Sigmoid colon (tissue), 7 donors: ENCODE data around the gene IL1RAPL1. TPM values are rescaled to one million over a fixed set of nuclear protein-coding genes. Genes with fewer than 3 reads are reported as not detected.

Experiments
- DNase-seq: peaks from one replicate; pipeline ENCODE4 v3.0.0-alpha.2; 2019
- H3K27ac ChIP-seq, 4 donors: fragments of 200-600 bp; sonication (generic); one replicate each; pipeline ENCODE4 v1.5.1; 2016 to 2019; ENCODE audit warnings: mild to moderate bottlenecking in 1 of 4
- H3K27me3 ChIP-seq, 3 donors: fragments of 200-600 bp; sonication (generic); one replicate each; pipeline ENCODE4 v1.5.1; 2019; ENCODE audit warnings: mild to moderate bottlenecking in 1 of 3
- H3K36me3 ChIP-seq, 4 donors: fragments of 200-600 bp; sonication (generic); one replicate each; pipeline ENCODE4 v1.5.1; 2016 to 2019
- H3K4me1 ChIP-seq, 4 donors: fragments of 200-600 bp; sonication (generic); one replicate each; pipeline ENCODE4 v1.5.1; 2017 to 2019
- H3K4me3 ChIP-seq, 4 donors: fragments of 200-600 bp; sonication (generic); one replicate each; pipeline ENCODE4 v1.5.1; 2017 to 2019; ENCODE audit warnings: mild to moderate bottlenecking in 2 of 4, moderate library complexity in 1 of 4
- H3K9me3 ChIP-seq, 4 donors: fragments of 200-600 bp in 3 of 4; sonication (generic) in 3 of 4; one replicate each; pipeline versions ENCODE4 v1.5.1 to v1.6.1; 2013 to 2019
- CTCF ChIP-seq, 4 experiments: fragments of 450-650 bp in 3 of 4; fragments of 200-600 bp in 1 of 4; IDR thresholded peaks; one replicate each; pipeline ENCODE4 v1.5.1; 2016 to 2019; ENCODE audit warnings: antibody characterized with exemption in 4 of 4, mild to moderate bottlenecking in 3 of 4, moderate library complexity in 2 of 4
- EP300 ChIP-seq, 4 donors: sonication (generic); formaldehyde crosslinking; IDR thresholded peaks; one replicate each; pipeline ENCODE4 v1.6.1; 2017; ENCODE audit warnings: antibody characterized with exemption in 4 of 4
- POLR2A ChIP-seq, 2 donors: fragments of 450-650 bp; IDR thresholded peaks; one replicate each; pipeline ENCODE4 v1.6.1; 2016; ENCODE audit warnings: antibody characterized with exemption in 2 of 2, mild to moderate bottlenecking in 2 of 2, moderate library complexity in 2 of 2
- POLR2AphosphoS5 ChIP-seq, 4 donors: sonication (generic); formaldehyde crosslinking; IDR thresholded peaks; one replicate each; pipeline ENCODE4 v1.6.1; 2017; ENCODE audit warnings: antibody characterized with exemption in 4 of 4
- WGBS, 2 donors: extraction: QIAGEN DNeasy Blood & Tissue Kit; methylation state at CpG; one replicate each; pipeline ENCODE4 v1.1.7; 2013; 5-methylcytosine and 5-hydroxymethylcytosine counted together
- intact Hi-C: fragments of 100-400 bp; cut with DNase I; formaldehyde crosslinking; loops from one replicate; pipeline ENCODE4 v1.15.1; 2023
- polyA plus RNA-seq, 3 donors: library from polyadenylated mRNA; stranded (reverse); fragments of 200-250 nt; gene quantifications; one replicate each; pipeline ENCODE4 v1.2.3, GENCODE V29; 2013
- total RNA-seq, 4 donors: library from RNA; depleted of rRNA; stranded (reverse); fragments of >200 nt; gene quantifications; one replicate each; pipeline ENCODE4 v1.1.0, GENCODE V29; 2016
- donor health status: healthy with polysubstance abuse.
- donor health status: Bipolar disorder and iron deficiency.
- donor health status: healthy.

IL1RAPL1 gene
- total and polyA plus RNA-seq, 7 donors, result 0.07 to 2.5 (median 1.2) TPM; not detected in 2

GRCh38 chrX:29275928-29276327 lies 688.7 kb downstream of the IL1RAPL1 start:
- no peak for DNase-seq
- Histone ChIP-seq H3K4me3 (no peak overlapping the region), H3K9me3 (no peaks in the 10 kb centered on the region), H3K27ac (no peak overlapping the region), H3K36me3 (no peaks in the 10 kb centered on the region), H3K4me1 (no peaks in the 10 kb centered on the region), H3K27me3 (no peaks in the 10 kb centered on the region)
- TF ChIP-seq POLR2AphosphoS5 (IDR thresholded peaks at IDR 0.05) (no peak), EP300 (IDR thresholded peaks at IDR 0.05) (no peak), POLR2A (IDR thresholded peaks at IDR 0.05) (no peak), CTCF (IDR thresholded peaks at IDR 0.05) (no peak)
- intact Hi-C loops, result no loop called here

- no peak overlapping the region for H3K4me3 ChIP-seq
- 64 to 75% methylated on average over 2 of the region's 2 CpGs for WGBS, 2 donors
- H3K27me3 ChIP-seq, result no peaks in the 10 kb centered on the region
- no peaks in the 10 kb centered on the region for H3K36me3 ChIP-seq
- intact Hi-C loops, result loop anchor here (10.0 kb wide), 1 partner anchor 1834 kb away; no protein-coding TSS in a partner anchor
- no peaks in the 10 kb centered on the region for H3K4me1 ChIP-seq
- TF ChIP-seq POLR2AphosphoS5 (IDR thresholded peaks at IDR 0.05) (no peak), EP300 (IDR thresholded peaks at IDR 0.05) (no peak), CTCF (IDR thresholded peaks at IDR 0.05) (no peak), POLR2A (IDR thresholded peaks at IDR 0.05) (no peak)
- no peak for DNase-seq
- H3K27ac ChIP-seq, result no peak overlapping the region
- no peaks in the 10 kb centered on the region for H3K9me3 ChIP-seq
Observed at GRCh38 chrX:29281078-29281742, 694.0 kb downstream of the IL1RAPL1 start.

GRCh38 chrX:29285664-29286063 lies 698.4 kb downstream of the IL1RAPL1 start:
- H3K27ac ChIP-seq, result no peak overlapping the region
- no peaks in the 10 kb centered on the region for H3K9me3 ChIP-seq

DNA sequence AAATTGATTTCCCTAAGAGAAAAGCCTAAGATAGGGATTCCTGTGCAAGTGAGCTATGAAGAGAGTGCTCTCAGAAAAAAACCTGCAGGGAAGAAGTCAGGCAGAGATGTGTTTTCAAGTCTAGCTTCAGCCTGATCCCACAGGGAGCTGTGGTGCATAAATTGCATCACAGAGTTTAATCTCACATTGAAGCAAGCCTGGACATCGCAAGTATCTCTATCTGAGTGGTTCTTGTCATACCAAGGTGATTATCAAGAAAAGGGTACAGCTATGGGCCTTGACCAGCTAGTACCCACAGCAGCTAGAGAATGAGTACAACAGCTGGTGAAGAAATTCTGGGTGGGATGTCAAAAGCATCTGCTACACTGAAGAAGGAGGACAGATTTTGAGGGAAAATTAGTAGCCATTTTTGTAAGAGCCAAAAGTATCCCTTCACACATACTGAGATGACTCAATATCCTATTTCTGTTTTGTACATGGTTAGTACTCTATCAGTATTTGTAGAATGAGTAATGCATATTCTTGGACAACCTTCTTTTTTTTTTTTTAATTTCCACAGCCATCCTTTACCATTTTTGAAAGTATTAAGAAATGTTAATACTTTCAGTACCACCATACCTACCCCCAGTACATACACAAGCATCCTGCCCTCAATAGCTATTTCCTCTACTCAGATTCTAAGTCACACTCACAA lies 708.9 kb downstream of the IL1RAPL1 start:
- intact Hi-C loops, result no loop called here
- no peak overlapping the region for H3K27ac ChIP-seq
- H3K4me1 ChIP-seq, result no peaks in the 10 kb centered on the region
- WGBS, 2 donors, result 93% methylated on average over 1 of the region's 1 CpG
- DNase-seq, result no peak
- H3K36me3 ChIP-seq, result no peaks in the 10 kb centered on the region
- TF ChIP-seq CTCF (IDR thresholded peaks at IDR 0.05) (no peak), POLR2AphosphoS5 (IDR thresholded peaks at IDR 0.05) (no peak), EP300 (IDR thresholded peaks at IDR 0.05) (no peak), POLR2A (IDR thresholded peaks at IDR 0.05) (no peak)
- H3K9me3 ChIP-seq, result no peaks in the 10 kb centered on the region
- H3K4me3 ChIP-seq, result no peak overlapping the region
- no peaks in the 10 kb centered on the region for H3K27me3 ChIP-seq

More at GRCh38 chrX:29285664-29286063, 698.4 kb downstream of the IL1RAPL1 start:
- 77 to 86% methylated on average over 2 of the region's 2 CpGs for WGBS, 2 donors
- Histone ChIP-seq H3K27me3 (no peaks in the 10 kb centered on the region), H3K4me1 (no peaks in the 10 kb centered on the region), H3K4me3 (no peak overlapping the region), H3K36me3 (no peaks in the 10 kb centered on the region)
- DNase-seq, result no peak
- intact Hi-C loops, result loop anchor here (10.0 kb wide), 1 partner anchor 1829 kb away; no protein-coding TSS in a partner anchor
- TF ChIP-seq CTCF (IDR thresholded peaks at IDR 0.05) (no peak), POLR2A (IDR thresholded peaks at IDR 0.05) (no peak), EP300 (IDR thresholded peaks at IDR 0.05) (no peak), POLR2AphosphoS5 (IDR thresholded peaks at IDR 0.05) (no peak)
